Activated T-helper 1 cell treated with anti-CD3 and anti-CD28 coated beads, Interleukin-12 subunit alpha, Interleukin-12 subunit beta, Interleukin-2, Interleukin-4 antibody, amounts not matched to agents 30 ng/mL and 10 ng/mL and 1 ng/mL, durations not matched to agents 14 hours and 24 hours and 36 hours (primary cell): ENCODE data around the gene ACTA2. TPM values are rescaled to one million over a fixed set of nuclear protein-coding genes. Genes with fewer than 3 reads are reported as not detected.

Experiments used
- DNase-seq: peaks from one replicate; pipeline ENCODE4 v3.0.0; 2021; ENCODE audit warnings: low spot score
- H3K27ac Mint-ChIP-seq: one replicate; pipeline ENCODE4 v1.8.0; 2021; ENCODE audit warnings: mild to moderate bottlenecking, mixed read lengths
- H3K27me3 Mint-ChIP-seq: one replicate; pipeline ENCODE4 v1.8.0; 2022; ENCODE audit warnings: mild to moderate bottlenecking, moderate library complexity, mixed read lengths; ENCODE audit not compliant: insufficient read depth
- H3K36me3 Mint-ChIP-seq: one replicate; pipeline ENCODE4 v1.8.0; 2021; ENCODE audit warnings: low read depth, mixed read lengths
- H3K4me1 Mint-ChIP-seq: one replicate; pipeline ENCODE4 v1.8.0; 2021; ENCODE audit warnings: low read depth, mixed read lengths
- H3K4me3 Mint-ChIP-seq: one replicate; pipeline ENCODE4 v1.8.0; 2021; ENCODE audit warnings: mild to moderate bottlenecking, moderate library complexity, mixed read lengths
- H3K9me3 Mint-ChIP-seq: one replicate; pipeline ENCODE4 v1.8.0; 2021; ENCODE audit warnings: mixed read lengths
- intact Hi-C: fragments of 100-400 bp; cut with micrococcal nuclease; formaldehyde crosslinking; loops from one replicate; pipeline ENCODE4 v1.15.1; 2024
- total RNA-seq: library from RNA; stranded (reverse); gene quantifications from 2 replicates; pipeline ENCODE4 v1.2.3, GENCODE V29; 2022

Gene ACTA2
- total RNA-seq, 1 donor from 2014 or later: 12.2 TPM

GRCh38 chr10:88922041-88922440 lies 30.5 kb downstream of the ACTA2 start:
- intact Hi-C loops: no loop called here

GRCh38 chr10:88920986-88921593 lies 31.5 kb downstream of the ACTA2 start:
- no peak overlapping the region for H3K27ac Mint-ChIP-seq
- H3K4me3 Mint-ChIP-seq: no peak overlapping the region
- intact Hi-C loops: no loop called here
- no peak for DNase-seq
- peaks cover 42% of the 10 kb centered on the region for H3K36me3 Mint-ChIP-seq
- H3K4me1 Mint-ChIP-seq: peaks cover 2% of the 10 kb centered on the region
- H3K9me3 Mint-ChIP-seq: no peaks in the 10 kb centered on the region
- no peaks in the 10 kb centered on the region for H3K27me3 Mint-ChIP-seq

More at GRCh38 chr10:88922041-88922440, 30.5 kb downstream of the ACTA2 start:
- Mint-ChIP-seq H3K4me3 (no peak overlapping the region), H3K4me1 (no peaks in the 10 kb centered on the region), H3K27me3 (no peaks in the 10 kb centered on the region), H3K36me3 (peaks cover 44% of the 10 kb centered on the region), H3K9me3 (no peaks in the 10 kb centered on the region), H3K27ac (no peak overlapping the region)
- no peak for DNase-seq

- H3K4me3 Mint-ChIP-seq: no peak overlapping the region
- no peaks in the 10 kb centered on the region for H3K9me3 Mint-ChIP-seq
- H3K27me3 Mint-ChIP-seq: no peaks in the 10 kb centered on the region
- no peak overlapping the region for H3K27ac Mint-ChIP-seq
- no peak for DNase-seq
- intact Hi-C loops: no loop called here
- H3K4me1 Mint-ChIP-seq: peaks cover 10% of the 10 kb centered on the region
- H3K36me3 Mint-ChIP-seq: peaks cover 48% of the 10 kb centered on the region
Measured at GRCh38 chr10:88920198-88920597, 32.4 kb downstream of the ACTA2 start.

GRCh38 chr10:88919041-88919440 lies 33.5 kb downstream of the ACTA2 start:
- no peak overlapping the region for H3K27ac Mint-ChIP-seq
- no peaks in the 10 kb centered on the region for H3K9me3 Mint-ChIP-seq
- no peak for DNase-seq
- no peaks in the 10 kb centered on the region for H3K27me3 Mint-ChIP-seq
- peaks cover 45% of the 10 kb centered on the region for H3K36me3 Mint-ChIP-seq
- peaks cover 10% of the 10 kb centered on the region for H3K4me1 Mint-ChIP-seq
- no peak overlapping the region for H3K4me3 Mint-ChIP-seq
- intact Hi-C loops: no loop called here

- Mint-ChIP-seq H3K4me3 (no peak overlapping the region), H3K27ac (no peak overlapping the region), H3K27me3 (no peaks in the 10 kb centered on the region), H3K36me3 (peaks cover 43% of the 10 kb centered on the region), H3K4me1 (peaks cover 10% of the 10 kb centered on the region), H3K9me3 (no peaks in the 10 kb centered on the region)
- intact Hi-C loops: no loop called here
- no peak for DNase-seq
Measured at GRCh38 chr10:88918191-88918905, 34.2 kb downstream of the ACTA2 start.

- peaks cover 10% of the 10 kb centered on the region for H3K4me1 Mint-ChIP-seq
- H3K4me3 Mint-ChIP-seq: no peak overlapping the region
- H3K9me3 Mint-ChIP-seq: no peaks in the 10 kb centered on the region
- H3K27me3 Mint-ChIP-seq: no peaks in the 10 kb centered on the region
- no peak for DNase-seq
- intact Hi-C loops: no loop called here
- no peak overlapping the region for H3K27ac Mint-ChIP-seq
- H3K36me3 Mint-ChIP-seq: peaks cover 52% of the 10 kb centered on the region
Measured at GRCh38 chr10:88916986-88917385, 35.6 kb downstream of the ACTA2 start.

- H3K36me3 Mint-ChIP-seq: peaks cover 57% of the 10 kb centered on the region
- H3K27ac Mint-ChIP-seq: no peak overlapping the region
- H3K4me3 Mint-ChIP-seq: no peak overlapping the region
- peaks cover 10% of the 10 kb centered on the region for H3K4me1 Mint-ChIP-seq
- no peaks in the 10 kb centered on the region for H3K9me3 Mint-ChIP-seq
- H3K27me3 Mint-ChIP-seq: no peaks in the 10 kb centered on the region
- intact Hi-C loops: no loop called here
- DNase-seq: no peak
Measured at GRCh38 chr10:88916231-88916630, 36.3 kb downstream of the ACTA2 start.

- DNase-seq: no peak
- Mint-ChIP-seq H3K27ac (no peak overlapping the region), H3K27me3 (no peaks in the 10 kb centered on the region), H3K36me3 (peaks cover 57% of the 10 kb centered on the region), H3K4me1 (peaks cover 10% of the 10 kb centered on the region), H3K4me3 (no peak overlapping the region), H3K9me3 (no peaks in the 10 kb centered on the region)
- intact Hi-C loops: no loop called here
Measured at GRCh38 chr10:88915781-88916180, 36.8 kb downstream of the ACTA2 start.

- Mint-ChIP-seq H3K36me3 (peaks cover 63% of the 10 kb centered on the region), H3K27ac (no peak overlapping the region), H3K4me1 (peaks cover 11% of the 10 kb centered on the region), H3K9me3 (no peaks in the 10 kb centered on the region), H3K4me3 (no peak overlapping the region), H3K27me3 (no peaks in the 10 kb centered on the region)
- intact Hi-C loops: no loop called here
- DNase-seq: no peak
Measured at GRCh38 chr10:88913788-88914187, 38.8 kb downstream of the ACTA2 start.

GRCh38 chr10:88913127-88913526 lies 39.4 kb downstream of the ACTA2 start:
- no peak overlapping the region for H3K4me3 Mint-ChIP-seq
- intact Hi-C loops: no loop called here
- no peak overlapping the region for H3K27ac Mint-ChIP-seq
- H3K36me3 Mint-ChIP-seq: peaks cover 68% of the 10 kb centered on the region
- H3K9me3 Mint-ChIP-seq: no peaks in the 10 kb centered on the region
- DNase-seq: no peak
- H3K4me1 Mint-ChIP-seq: peaks cover 18% of the 10 kb centered on the region
- no peaks in the 10 kb centered on the region for H3K27me3 Mint-ChIP-seq

- H3K4me3 Mint-ChIP-seq: no peak overlapping the region
- no peak overlapping the region for H3K27ac Mint-ChIP-seq
- intact Hi-C loops: no loop called here
- no peak for DNase-seq
- H3K4me1 Mint-ChIP-seq: peaks cover 24% of the 10 kb centered on the region
- H3K27me3 Mint-ChIP-seq: no peaks in the 10 kb centered on the region
- no peaks in the 10 kb centered on the region for H3K9me3 Mint-ChIP-seq
- H3K36me3 Mint-ChIP-seq: peaks cover 62% of the 10 kb centered on the region
Measured at GRCh38 chr10:88911851-88912250, 40.7 kb downstream of the ACTA2 start.

- no peaks in the 10 kb centered on the region for H3K9me3 Mint-ChIP-seq
- peaks cover 60% of the 10 kb centered on the region for H3K36me3 Mint-ChIP-seq
- no peak overlapping the region for H3K27ac Mint-ChIP-seq
- H3K27me3 Mint-ChIP-seq: no peaks in the 10 kb centered on the region
- no peak overlapping the region for H3K4me3 Mint-ChIP-seq
- peaks cover 22% of the 10 kb centered on the region for H3K4me1 Mint-ChIP-seq
- intact Hi-C loops: no loop called here
- no peak for DNase-seq
Measured at GRCh38 chr10:88911116-88911515, 41.5 kb downstream of the ACTA2 start.

GRCh38 chr10:88908194-88908593 lies 44.4 kb downstream of the ACTA2 start:
- intact Hi-C loops: loop anchor here (10.0 kb wide), 1 partner anchor 633 kb away; no protein-coding TSS in a partner anchor
- no peaks in the 10 kb centered on the region for H3K27me3 Mint-ChIP-seq
- no peak overlapping the region for H3K4me3 Mint-ChIP-seq
- peaks cover 65% of the 10 kb centered on the region for H3K36me3 Mint-ChIP-seq
- no peak for DNase-seq
- no peaks in the 10 kb centered on the region for H3K9me3 Mint-ChIP-seq
- H3K4me1 Mint-ChIP-seq: peaks cover 22% of the 10 kb centered on the region
- peak overlapping the region; percentile 50 for H3K27ac Mint-ChIP-seq
